Effector CD4-positive, alpha-beta T cell (primary cell): ENCODE results near the gene UBAC1.
"Not testable (repeated sequence)": the region's sequence is repeated elsewhere in the genome, so short reads cannot be mapped to it uniquely, and the experiment has no call there.

Experiments
- DNase-seq: peaks from one replicate; pipeline ENCODE4 v3.0.0-alpha.2; 2020

Gene UBAC1

DNA sequence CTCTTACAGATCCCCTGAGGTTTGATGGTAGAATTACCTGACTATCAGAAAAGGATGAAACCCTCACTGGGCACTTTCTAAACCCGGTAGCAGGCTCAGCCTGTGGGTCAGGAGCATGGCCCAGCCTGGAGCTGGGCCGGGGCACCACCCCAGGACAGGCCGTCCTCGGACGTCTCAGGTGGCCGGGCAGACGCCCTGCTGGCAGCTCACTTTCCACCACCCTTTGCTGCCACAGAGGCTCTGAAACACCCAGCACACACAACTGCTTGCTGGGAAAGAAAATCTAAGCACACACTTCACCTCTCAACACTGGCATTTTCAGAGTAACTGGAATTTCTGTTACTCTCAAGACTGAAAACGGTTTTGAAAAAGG, 4.4 kb downstream of the UBAC1 start:
- no peak for DNase-seq

GRCh38 chr9:135955934-135956801, 5.0 kb downstream of the UBAC1 start:
- no peak for DNase-seq

GRCh38 chr9:135952664-135953206, 8.4 kb downstream of the UBAC1 start:
- DNase-seq = no peak

DNA sequence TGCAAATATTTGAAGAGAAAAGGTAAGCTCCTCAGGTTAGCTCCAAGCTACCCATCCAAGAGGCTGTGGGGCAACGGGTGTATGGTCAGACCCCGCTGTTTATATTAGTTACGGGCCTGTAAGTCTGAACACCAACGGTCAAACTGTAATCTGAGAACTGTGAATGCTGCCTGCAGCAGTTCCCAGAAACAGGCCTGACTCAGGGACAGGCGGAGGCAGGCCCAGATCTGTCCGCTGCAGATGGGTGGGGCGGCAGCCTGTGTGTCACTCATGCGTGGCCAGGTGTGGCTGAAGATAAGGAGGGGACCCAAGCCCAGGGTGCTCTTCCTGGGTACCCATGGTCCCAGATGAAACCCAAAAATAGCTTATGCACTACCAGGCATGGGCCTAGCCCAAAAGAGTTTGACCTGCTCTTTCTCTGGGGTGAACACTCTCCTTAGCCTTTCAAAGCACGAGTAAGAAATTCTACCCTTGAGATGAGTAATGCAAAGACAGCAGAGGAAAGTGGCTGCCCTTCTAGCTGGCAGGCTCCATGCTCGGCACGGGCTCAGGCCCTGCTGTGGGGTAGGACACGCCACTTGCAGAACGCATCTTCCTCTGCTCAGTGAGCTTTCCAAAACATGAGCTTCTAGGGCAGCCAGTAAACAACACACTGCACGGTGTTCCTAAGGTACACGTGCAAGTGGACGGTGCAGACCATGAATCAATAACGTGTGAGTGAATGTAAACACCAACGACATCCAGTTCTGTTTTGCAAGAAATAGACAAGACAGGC, 9.1 kb downstream of the UBAC1 start:
- DNase-seq = no peak

- not testable (repeated sequence) for DNase-seq
Measured at GRCh38 chr9:135951310-135951709, 9.9 kb downstream of the UBAC1 start.

DNA sequence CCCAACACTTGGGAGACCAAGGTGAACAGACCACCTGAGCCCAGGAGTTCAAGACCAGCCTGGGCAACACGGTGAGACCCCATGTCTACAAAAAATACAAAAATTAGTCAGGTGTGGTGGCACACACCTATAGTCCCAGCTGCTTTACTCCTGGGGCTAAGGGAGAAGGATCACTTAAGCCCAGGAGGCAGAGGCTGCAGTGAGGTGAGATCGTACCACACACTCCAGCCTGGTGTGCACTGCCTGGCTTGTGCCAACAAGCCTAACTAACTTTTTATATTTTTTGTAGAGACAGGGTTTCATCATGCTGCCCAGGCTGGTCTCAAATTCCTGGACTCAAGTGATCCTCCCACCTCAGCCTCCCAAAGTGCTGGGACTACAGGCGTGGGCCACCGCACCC, 10.3 kb downstream of the UBAC1 start:
- DNase-seq = not testable (repeated sequence)

DNA sequence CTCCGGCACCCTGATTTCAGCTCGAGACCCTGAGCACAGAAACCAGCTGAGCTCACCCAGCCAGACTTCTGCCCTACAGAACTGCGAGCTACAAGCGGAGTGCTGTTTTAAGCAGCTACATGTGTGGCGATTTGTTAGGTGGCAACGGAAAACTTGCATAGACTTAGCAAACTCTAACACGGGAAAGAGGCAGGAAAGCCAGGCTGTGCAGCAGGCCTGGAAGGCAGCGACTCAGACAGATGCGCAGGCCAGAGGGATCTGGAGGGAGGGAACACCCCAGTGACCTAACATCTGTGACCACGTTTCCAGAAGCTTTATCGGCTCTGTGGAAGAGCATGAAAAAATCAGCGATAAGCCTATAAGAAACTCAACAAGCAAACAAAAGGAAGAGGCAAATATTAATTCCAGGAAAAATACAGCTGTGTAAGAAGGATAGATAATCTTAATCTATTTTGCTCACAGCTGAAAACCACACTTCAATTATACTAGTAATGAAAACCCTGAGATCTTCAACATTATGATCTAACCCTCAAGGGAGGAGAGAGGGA, 11.0 kb downstream of the UBAC1 start:
- no peak for DNase-seq

DNA sequence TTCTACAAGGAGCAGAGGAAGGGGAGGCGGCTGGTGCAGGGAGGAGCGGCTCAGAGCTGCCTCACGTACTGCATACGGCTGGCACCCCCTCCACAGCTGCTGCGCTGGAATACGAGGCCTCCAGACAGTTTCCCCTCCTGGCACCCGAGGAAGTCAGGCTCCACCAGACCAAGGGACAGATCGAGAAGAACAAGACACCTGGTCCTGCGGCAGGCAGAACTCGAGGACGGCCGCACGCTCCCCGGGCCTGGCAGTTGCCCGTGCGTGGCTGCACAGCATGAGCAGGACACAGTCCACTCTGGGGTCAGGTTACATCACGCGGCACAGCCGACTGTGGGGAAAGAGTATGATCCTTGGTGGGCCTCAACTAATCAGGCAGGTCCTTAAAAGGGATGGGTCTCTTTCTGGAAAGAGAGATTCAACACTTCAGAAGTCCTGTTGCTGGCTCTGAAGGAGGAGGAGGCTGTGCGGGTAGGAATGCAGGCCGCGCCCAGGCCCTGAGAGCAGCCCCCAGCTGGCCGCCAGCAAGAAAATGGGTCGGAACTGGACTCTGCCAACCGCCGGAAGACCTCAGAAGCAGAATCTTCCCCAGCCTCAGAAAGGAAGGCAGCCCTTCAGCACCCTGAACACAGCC, 11.6 kb downstream of the UBAC1 start:
- DNase-seq = no peak

DNA sequence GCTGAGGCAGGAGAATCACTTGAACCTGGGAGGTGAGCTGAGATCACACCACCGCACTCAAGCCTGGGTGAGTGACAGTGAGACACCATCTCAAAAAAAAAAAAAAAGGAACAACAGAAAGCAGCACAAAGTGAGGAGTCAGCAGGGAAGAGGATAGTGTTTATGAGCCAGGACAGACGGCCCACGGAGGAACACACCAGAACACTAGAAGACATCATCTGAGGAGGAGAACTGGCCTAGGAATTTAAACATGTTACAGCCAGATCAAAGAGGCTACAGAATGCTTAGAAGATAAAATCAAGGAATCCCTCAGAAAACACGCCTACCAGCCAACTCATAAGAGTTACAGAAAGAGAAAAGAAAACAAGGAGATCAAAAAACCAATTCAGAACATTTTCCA, 12.2 kb downstream of the UBAC1 start:
- DNase-seq = no peak

- DNase-seq = no peak
Measured at GRCh38 chr9:135948446-135948845, 12.7 kb downstream of the UBAC1 start.

GRCh38 chr9:135947582-135947981, 13.6 kb downstream of the UBAC1 start:
- DNase-seq = no peak

- not testable (repeated sequence) for DNase-seq
Measured at GRCh38 chr9:135947105-135947504, 14.1 kb downstream of the UBAC1 start.

- DNase-seq = no peak
Measured at GRCh38 chr9:135946392-135946994, 14.7 kb downstream of the UBAC1 start.

- DNase-seq = no peak
Measured at GRCh38 chr9:135945969-135946368, 15.2 kb downstream of the UBAC1 start.

- DNase-seq = no peak
Measured at GRCh38 chr9:135944444-135945252, 16.5 kb downstream of the UBAC1 start.

DNA sequence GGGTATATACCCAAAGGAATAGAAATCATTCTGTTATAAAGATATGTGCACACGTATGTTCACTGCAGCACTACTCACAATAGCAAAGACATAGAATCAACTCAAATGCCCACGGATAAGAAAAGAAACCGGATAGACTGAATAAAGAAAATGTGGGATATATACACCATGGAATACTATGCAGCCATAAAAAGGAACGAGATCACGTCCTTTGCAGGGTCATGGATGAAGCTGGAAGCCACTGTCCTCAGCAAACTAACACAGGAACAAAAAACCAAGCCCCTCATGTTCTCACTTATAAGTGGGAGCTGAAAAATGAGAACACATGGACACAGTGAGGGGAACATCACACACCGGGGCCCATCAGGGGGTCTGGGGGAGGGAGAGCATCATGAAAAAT, 17.6 kb downstream of the UBAC1 start:
- not testable (repeated sequence) for DNase-seq

- DNase-seq = no peak
Measured at GRCh38 chr9:135941288-135941995, 19.7 kb downstream of the UBAC1 start.

DNA sequence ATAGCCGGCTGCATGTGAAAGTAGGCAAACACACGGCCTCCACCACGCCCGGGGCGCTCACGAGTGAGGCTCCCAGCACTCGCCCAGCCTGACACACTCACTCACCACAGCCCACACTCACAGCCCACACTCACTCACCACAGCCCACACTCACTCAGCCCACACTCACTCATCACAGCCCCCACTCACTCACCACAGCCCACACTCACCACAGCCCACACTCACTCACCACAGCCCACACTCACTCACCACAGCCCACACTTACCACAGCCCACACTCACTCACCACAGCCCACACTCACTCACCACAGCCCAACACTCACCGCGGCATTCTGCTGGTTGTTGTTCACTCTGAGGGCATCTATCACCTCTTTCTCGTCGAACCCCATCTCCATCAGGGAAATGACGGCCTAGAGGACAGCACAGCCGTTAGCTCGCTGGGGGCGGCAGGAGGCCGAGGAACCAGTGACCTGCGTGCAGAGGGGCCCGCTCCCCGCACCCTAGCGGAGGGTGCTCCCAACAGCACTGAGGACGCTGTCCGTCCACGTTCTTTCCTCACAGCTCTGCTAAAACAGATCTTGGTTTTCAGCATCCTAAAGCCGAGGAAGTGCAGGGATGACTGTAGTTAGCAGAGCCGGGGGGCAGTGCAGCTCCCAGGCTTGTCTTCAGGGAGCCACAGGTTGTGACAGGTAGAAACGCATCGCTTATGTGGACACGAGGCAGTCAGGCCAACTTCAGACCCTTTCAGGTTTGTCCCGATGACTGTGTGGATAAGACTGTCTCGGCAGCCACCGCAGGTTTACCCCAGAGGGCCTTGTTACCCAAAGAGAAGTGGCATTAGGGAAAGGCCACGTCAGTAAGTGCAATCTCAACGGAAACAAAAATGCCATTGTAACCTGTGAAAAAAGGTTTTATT, 21.6 kb downstream of the UBAC1 start:
- no peak for DNase-seq

DNA sequence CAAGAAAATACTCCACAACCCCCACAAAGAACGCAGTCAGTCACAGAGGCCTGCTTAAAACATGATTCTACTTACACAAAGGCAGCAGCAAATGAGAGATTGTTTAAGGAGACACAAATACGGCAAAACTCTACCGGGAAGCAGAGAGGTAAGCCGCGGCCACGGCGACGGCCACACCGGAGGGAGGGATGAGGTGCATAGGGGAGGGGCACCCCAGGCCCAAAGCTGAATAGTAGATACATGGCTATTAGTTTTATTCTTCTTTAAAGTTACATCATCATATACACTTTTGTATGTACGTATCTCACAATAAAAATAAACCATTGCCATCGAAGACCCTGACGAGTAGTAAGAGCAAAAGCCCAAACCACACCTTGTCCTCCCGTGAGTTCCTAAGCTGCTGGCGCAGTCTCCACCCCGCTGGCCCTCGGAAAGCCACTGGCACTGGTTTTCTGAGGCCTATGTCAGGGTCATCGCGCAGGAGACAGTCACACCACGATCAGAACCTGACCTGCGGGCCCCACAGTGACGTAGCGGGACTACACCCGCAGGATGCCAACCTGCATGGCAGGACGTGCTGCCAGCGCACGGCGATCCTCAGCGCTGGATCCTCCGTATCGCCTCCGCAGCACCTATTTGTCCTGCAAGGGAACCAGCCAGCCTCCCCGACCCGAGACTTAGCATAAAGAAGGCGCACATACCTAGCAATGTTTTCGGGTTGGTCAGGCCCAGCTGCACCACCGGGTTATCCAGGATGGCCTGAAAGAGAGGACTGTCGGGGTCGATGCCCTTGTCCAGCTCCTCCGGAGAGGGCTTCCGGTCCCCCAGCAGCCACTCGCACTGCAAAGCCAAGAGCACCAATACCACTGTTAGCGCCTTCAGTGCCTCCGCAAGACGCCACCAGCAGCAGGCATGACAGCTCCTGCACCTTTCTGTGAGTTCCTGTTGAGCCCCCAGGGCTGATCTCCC, 23.4 kb downstream of the UBAC1 start:
- no peak for DNase-seq
